ENCODE results near the gene C20orf144. TPM values are rescaled to one million over a fixed set of nuclear protein-coding genes. Genes with fewer than 3 reads are reported as not detected.

Gene C20orf144
- total and polyA plus RNA-seq, 9 of the 15 experiments (the other 6 are each of a cell fraction or from before 2014, with no cell fraction given) = 0.04 to 0.23 (median 0.11) TPM; not detected in 2

- FAIRE-seq (no peak), DNase-seq (ENCODE audit: extremely low read depth in 1 of 4, low spot score in 3 of 4) (no peak), ATAC-seq (no peak)
- 92% methylated on average over 7 of the region's 7 CpGs for WGBS (ENCODE audit: insufficient coverage, low coverage, missing lambda C conversion rate)
- no TSS peak for BruUV-seq (replicated peaks)
- Histone ChIP-seq H3K4me1 (replicated peaks in 1 of 2; ENCODE audit: control insufficient read depth in 2 of 2, insufficient read depth in 2 of 2, low read length in 2 of 2) (peaks cover 16 to 56% of the 10 kb centered on the region in 2 experiments; a peak in 4 of 5 replicates), H3K79me2 (ENCODE audit: control insufficient read depth, insufficient read depth, low read length) (peaks cover 18% of the 10 kb centered on the region), H3K4me2 (ENCODE audit: insufficient read depth, low read length) (no peak overlapping the region), H2AFZ (ENCODE audit: low read depth, low read length) (no peak overlapping the region), H3K36me3 (ENCODE audit: control insufficient read depth, insufficient read depth, low read length) (peaks cover 55% of the 10 kb centered on the region; the same call in 2 of the 3 replicates), H3K4me3 (no peak overlapping the region), H3K9ac (ENCODE audit: insufficient read depth in 1 of 2, low read depth in 2 of 2, low read length in 2 of 2) (peak overlapping the region in 1 of 2 experiments; percentile 50; a peak in 2 of 4 replicates), H3K9me3 (replicated peaks; ENCODE audit: control insufficient read depth, insufficient read depth, low read depth, low read length) (no peaks in the 10 kb centered on the region), H3K9me1 (ENCODE audit: control insufficient read depth, insufficient read depth, low read length) (no peaks in the 10 kb centered on the region), H3K27me3 (ENCODE audit: control insufficient read depth in 2 of 2, insufficient read depth in 2 of 2, low read length in 2 of 2) (no peaks in the 10 kb centered on the region), H3K27ac (ENCODE audit: extremely low read depth, low read depth, low read length) (no peak overlapping the region), H4K20me1 (replicated peaks; ENCODE audit: control insufficient read depth, insufficient read depth, low read length) (peaks cover 11% of the 10 kb centered on the region; the same call in 1 of the 2 replicates)
- in situ Hi-C loops (cut with MboI) (no loop called here), intact Hi-C loops (cut with micrococcal nuclease) (no loop called here)
- POLR2A ChIA-PET = interaction anchor here (1.3 kb wide), 1 partner anchor 13 kb away, joined by 6 read pairs; no protein-coding TSS in a partner anchor
- CTCF ChIA-PET (ENCODE audit: low intra/inter-chr PET ratio) = no interaction called here
- TF ChIP-seq HIVEP1 (CRISPR knock-in tag; IDR thresholded peaks at IDR 0.05) (no peak), ZNF124 (CRISPR knock-in tag; IDR thresholded peaks at IDR 0.05) (no peak), ZNF324 (CRISPR knock-in tag; IDR thresholded peaks at IDR 0.05) (no peak), E2F4 (CRISPR knock-in tag; IDR thresholded peaks at IDR 0.05; ENCODE audit: low read depth) (no peak), ZBTB40 (IDR thresholded peaks at IDR 0.05) (no peak), ZBTB40 (CRISPR knock-in tag; IDR thresholded peaks at IDR 0.05) (no peak), ZNF592 (IDR thresholded peaks at IDR 0.05) (no peak), PPARD (CRISPR knock-in tag; IDR thresholded peaks at IDR 0.05) (no peak)
Measured at GRCh38 chr20:33660685-33661058, 1.5 kb upstream of the C20orf144 start.

Data from K562 (cell line).